ENCODE results near the gene KRTAP5-3.

KRTAP5-3 gene

GRCh38 chr11:1608363-1608762 is at the start of gene KRTAP5-3:
TSS of gene KRTAP5-3 (minus strand) at chr11:1608463. CDS start at chr11:1608385, 78 bp downstream.
- no peak for TF ChIP-seq CTCF (conservative IDR thresholded peaks at IDR 0.05)
- no peak within 1 kb of the TSS for H3K27ac ChIP-seq

DNA sequence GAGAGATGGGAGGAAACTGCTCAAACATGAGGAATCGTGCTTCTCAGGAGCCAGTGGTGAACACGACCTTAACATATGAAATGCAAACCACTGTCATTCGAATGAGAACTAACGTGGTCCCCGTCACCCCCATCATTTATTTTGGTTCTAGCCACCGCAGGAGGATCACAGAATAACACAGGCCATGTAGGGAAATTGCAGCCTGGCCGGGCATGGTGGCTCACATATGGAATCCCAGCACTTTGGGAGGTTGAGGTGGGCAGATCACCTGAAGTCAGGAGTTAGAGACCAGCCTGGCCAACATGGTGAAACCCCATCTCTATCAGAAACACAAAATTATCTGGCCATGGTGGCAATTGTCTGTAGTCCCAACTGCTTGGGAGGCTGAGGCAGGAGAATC is 48.4 kb upstream of the KRTAP5-3 start:
- H3K27ac ChIP-seq, result no peak overlapping the region

DNA sequence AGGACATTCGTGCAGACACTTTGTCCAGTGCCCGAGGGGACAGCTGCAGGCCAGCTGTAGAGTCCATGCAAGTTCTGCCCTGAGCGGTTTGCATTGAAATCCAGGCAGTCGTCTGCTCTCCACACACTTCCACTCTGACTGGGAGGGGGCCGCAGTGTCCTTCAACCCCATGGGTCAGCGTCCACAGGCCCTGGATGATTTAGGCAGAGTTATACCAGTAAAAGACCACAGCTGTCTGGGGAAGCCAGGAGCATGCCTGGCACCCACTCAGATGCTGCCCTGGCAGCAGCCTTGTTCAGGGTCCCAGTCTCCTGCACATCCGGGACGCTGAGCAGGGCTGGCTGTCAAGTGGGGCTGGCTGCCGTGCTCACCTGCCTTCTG is 47.8 kb upstream of the KRTAP5-3 start:
- H3K27ac ChIP-seq, result no peak overlapping the region
- TF ChIP-seq CTCF (conservative IDR thresholded peaks at IDR 0.05), result no peak

More for the DNA sequence above, 48.4 kb upstream of the KRTAP5-3 start:
- TF ChIP-seq CTCF (conservative IDR thresholded peaks at IDR 0.05), result no peak

GRCh38 chr11:1655168-1656060 is 47.2 kb upstream of the KRTAP5-3 start:
- H3K27ac ChIP-seq, result no peak overlapping the region
- TF ChIP-seq CTCF (conservative IDR thresholded peaks at IDR 0.05), result no peak

- H3K27ac ChIP-seq, result no peak overlapping the region
- TF ChIP-seq CTCF (conservative IDR thresholded peaks at IDR 0.05), result no peak
These were observed 46.3 kb upstream of the KRTAP5-3 start for GRCh38 chr11:1654388-1655167.

- no peak for TF ChIP-seq CTCF (conservative IDR thresholded peaks at IDR 0.05)
- no peak overlapping the region for H3K27ac ChIP-seq
These were observed 45.5 kb upstream of the KRTAP5-3 start for GRCh38 chr11:1653541-1654387.

All from VCaP (cell line).